HG02642 (cell line): ENCODE results near the gene STK11IP.

Experiments used
- ATAC-seq: cut with Tn5 transposase; IDR thresholded peaks from one replicate; pipeline ENCODE4 v1.9.1; 2021; ENCODE audit warnings: mild to moderate bottlenecking; ENCODE audit not compliant: unreplicated experiment, poor library complexity

STK11IP gene

DNA sequence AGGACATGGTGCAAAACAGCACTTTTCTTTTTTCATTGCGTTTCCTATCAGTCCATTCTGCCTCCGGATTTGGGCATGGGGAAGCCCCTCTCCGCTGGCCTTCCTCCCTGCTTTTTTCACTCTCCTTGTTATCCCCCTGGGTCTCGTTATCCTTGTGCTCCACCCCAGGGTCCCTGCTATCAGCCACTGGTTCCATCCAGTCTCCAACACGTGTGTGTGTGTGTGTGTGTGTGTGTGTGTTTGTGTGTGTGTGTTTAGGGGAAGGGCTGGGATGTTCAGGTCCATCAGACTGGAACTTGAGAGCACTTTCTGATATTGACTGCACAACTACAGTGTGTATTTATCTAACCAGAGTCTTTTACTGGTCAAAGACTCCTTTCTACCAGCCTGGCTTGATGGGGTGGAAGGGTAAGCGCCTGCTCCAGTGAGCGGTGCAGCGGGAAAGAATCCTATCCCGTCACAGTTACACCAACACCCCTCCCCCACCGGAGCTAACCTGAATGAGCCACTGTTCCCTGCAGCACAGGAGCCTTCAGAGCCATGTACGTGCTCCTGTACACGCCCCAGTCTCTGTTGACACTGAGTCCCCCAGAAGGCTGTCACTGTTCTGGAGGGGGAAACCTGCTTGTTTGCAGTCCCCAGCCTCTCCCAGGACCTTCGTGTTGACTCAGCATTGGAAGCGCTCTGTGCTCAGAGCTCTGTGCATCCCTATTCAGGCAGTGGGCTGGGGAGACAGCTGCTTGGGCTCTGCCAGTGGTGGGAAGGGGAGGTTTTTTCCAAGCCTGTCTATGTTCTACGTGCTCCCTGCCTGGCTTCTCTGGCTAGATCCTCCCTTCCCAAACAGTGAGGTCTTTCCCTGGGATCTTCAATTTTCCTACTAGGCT lies 20.9 kb upstream of the STK11IP start:
- ATAC-seq, result no peak

DNA sequence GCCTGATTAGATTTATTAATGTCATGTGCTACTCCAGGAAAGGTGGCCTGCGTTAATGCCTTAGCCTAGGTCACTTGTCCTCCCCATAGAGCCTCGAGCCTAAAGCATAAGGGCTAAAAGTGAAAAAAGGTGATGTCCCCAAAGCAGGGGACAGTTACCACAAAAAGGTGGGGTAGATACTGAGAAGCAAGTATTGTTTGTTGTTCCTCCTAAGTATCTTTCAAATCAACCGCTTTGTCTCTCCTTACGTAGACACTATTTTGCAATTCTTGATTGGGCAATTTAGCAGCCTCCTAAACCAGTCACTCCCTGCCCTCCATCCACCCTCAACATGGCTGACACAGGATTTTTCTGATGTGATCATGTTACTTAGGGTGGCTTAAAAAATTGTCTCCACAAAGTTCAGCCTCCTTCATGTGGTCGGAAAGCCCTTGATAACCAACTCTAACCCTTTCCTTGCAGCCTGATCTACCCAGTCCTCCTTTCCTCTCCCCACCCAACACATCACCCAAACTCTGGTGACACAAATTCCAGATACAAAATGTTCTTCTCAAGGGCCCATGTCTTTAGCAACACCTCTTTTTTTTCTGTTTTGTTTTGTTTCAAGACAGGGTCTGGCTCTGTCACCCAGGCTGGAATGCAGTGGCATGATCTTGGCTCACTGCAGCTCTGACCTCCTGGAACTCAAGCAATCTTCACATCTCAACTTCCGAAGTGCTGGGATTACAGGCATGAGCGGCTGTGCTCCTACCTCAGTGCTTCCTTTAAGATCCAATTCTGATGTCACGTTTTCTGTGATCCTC lies 18.6 kb upstream of the STK11IP start:
- ATAC-seq, result no peak

- ATAC-seq, result no peak
These were observed 16.3 kb upstream of the STK11IP start for GRCh38 chr2:219581346-219581745.

DNA sequence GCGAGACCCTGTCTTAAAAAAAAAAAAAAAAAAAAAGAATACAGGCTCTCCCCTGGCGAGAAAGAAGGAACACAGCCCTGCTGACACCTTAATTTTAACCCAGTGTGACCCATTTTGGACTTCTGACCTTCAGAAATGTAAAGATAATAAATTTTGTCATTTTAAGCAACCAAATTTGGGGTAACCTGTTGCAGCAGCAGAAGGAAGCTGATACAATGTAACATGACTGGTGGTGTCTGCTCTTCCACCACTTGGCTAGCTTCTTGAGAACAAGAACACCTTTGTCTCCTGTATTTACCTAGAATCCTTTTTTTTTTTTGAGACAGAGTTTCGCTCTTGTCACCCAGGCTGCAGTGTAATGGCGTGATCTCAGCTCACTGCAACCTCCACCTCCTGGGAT lies 6.6 kb upstream of the STK11IP start:
- no peak for ATAC-seq

GRCh38 chr2:219592736-219593135 lies 4.9 kb upstream of the STK11IP start:
- ATAC-seq, result no peak

GRCh38 chr2:219593154-219593553 lies 4.5 kb upstream of the STK11IP start:
- no peak for ATAC-seq

- no peak for ATAC-seq
These were observed 2.4 kb upstream of the STK11IP start for GRCh38 chr2:219595256-219595655.

- peak; percentile 1 for ATAC-seq
These were observed 604 bp upstream of the STK11IP start for GRCh38 chr2:219596954-219597551.

DNA sequence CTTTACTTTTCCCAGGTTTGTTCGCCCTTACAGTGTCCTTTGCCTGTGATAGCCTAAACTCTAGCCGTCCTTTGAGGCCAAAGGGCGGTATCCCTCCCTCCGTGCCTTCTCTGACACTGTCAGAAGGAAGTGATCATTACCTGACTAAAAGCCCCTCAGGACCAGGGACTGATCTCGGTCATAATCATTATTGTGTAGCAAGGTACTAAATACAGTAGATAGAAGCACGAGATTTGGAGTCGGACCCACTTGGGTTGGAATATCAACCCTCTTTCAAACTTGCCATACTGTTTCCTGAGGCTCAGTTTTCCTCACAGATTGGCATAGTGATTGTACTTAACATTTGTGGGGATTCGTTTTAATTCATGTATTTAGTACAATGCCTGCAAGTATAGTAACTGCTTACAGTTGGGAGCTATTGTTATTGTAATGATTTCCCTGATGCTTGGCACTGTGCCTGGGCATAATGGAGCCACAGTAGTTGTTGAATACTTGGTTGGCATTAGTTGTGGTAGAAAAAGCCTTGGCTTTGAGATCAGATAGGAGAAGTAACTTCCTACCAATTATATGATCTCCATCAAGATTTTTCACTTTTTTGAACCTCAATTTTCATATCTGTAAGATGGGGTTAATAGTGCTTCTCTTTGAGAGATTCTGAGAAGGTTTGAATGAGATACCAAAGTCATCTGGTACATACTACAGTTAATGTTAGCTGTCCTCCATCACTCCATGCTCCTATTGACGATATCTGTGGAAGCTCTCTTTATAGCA lies 836 bp downstream of the STK11IP start:
- ATAC-seq, result no peak

- ATAC-seq, result no peak
These were observed 6.1 kb downstream of the STK11IP start for GRCh38 chr2:219603771-219604170.

- no peak for ATAC-seq
These were observed 7.9 kb downstream of the STK11IP start for GRCh38 chr2:219605607-219605954.

GRCh38 chr2:219607931-219608330 lies 10.3 kb downstream of the STK11IP start:
- ATAC-seq, result no peak

GRCh38 chr2:219608399-219608964 lies 10.8 kb downstream of the STK11IP start:
- ATAC-seq, result no peak

DNA sequence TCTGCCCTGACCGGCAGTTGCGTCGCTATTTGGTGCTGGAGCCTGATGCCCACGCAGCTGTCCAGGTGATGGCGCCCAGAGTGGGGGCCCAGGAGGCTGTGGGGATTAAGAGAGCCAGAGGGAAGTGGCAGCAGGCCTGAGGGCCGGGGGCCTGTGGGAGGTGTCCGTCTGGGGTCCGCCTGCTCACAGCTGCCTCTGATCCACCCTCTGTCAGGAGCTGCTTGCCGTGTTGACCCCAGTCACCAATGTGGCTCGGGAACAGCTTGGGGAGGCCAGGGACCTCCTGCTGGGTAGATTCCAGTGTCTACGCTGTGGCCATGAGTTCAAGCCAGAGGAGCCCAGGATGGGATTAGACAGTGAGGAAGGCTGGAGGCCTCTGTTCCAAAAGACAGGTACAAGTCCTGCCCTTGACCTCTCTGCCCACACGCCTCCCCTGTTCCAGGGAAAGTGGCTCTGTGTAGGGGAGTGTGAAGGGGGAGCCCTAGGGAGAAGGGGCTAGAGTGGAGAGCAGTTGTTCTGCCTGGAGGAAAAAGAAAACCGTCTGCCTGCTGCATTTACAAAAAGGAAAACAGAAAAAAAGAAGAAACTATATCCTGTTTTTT lies 11.6 kb downstream of the STK11IP start:
- ATAC-seq, result no peak

GRCh38 chr2:219611306-219611705 lies 13.6 kb downstream of the STK11IP start:
- ATAC-seq, result no peak

- no peak for ATAC-seq
These were observed 14.4 kb downstream of the STK11IP start for GRCh38 chr2:219611866-219612576.

- ATAC-seq, result no peak
These were observed 15.1 kb downstream of the STK11IP start for GRCh38 chr2:219612577-219613286.

DNA sequence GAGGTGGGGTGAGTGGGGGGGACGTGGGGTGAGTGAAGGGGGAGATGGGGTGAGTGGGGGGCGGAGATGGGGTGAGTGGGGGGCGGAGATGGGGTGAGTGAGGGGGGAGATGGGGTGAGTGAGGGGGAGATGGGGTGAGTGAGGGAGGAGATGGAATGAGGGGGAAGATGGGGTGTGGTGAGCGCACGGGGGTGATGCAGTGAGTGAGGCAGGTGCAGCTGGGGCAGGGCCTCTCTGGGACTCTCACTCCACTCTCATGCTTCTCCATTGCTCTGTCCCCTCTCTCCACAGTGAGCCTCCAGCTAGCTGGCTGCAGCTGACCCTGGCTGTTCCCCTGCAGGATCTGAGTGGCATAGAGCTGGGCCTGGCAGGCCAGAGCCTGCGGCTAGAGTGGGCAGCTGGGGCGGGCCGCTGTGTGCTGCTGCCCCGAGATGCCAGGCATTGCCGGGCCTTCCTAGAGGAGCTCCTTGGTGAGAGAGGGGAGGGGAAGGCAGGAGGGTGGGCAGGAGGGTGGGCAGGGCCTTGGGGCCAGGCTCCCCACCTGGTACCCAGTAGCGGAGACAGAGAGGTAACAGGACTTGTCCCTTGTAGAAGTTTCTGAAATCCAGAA lies 15.9 kb downstream of the STK11IP start:
- ATAC-seq, result no peak
